Left colon (tissue), 2 donors: Measurements from ENCODE around the gene SMARCC1. TPM values are rescaled to one million over a fixed set of nuclear protein-coding genes. Genes with fewer than 3 reads are reported as not detected.
A peak's percentile ranks its signal among the peaks of the same experiment; 100 is the strongest.

Experiments used
- ATAC-seq: fragments of 200-7000 bp; cut with Tn5 transposase; one replicate; pipeline ENCODE4 v1.9.1; 2020; ENCODE audit warnings: mild to moderate bottlenecking, moderate library complexity
- DNase-seq, 2 donors: peaks; one replicate each; pipeline ENCODE4 v3.0.0-alpha.2; 2020
- intact Hi-C, 2 donors: fragments of 100-400 bp; cut with DNase I in 1 of 2; cut with micrococcal nuclease in 1 of 2; formaldehyde crosslinking; loops; one replicate each; pipeline versions ENCODE4 v1.11.2 to v1.14.0; 2022; cut with DNase I, micrococcal nuclease
- total RNA-seq, 2 donors: library from RNA; stranded (reverse); fragmentation: NEBNext Ultra II Directional; extraction: Animal tissue kit (Norgen Biotek cat#: 25700); gene quantifications; one replicate each; pipeline ENCODE4 v1.2.1, GENCODE V29; 2021
- donor health status: DM: no; HTN: no; CAD: no.
- donor health status: DM: yes; HTN: yes; CAD: no.

SMARCC1 gene
- total RNA-seq, 2 donors from 2014 or later, result 55.6 to 66.4 TPM

DNA sequence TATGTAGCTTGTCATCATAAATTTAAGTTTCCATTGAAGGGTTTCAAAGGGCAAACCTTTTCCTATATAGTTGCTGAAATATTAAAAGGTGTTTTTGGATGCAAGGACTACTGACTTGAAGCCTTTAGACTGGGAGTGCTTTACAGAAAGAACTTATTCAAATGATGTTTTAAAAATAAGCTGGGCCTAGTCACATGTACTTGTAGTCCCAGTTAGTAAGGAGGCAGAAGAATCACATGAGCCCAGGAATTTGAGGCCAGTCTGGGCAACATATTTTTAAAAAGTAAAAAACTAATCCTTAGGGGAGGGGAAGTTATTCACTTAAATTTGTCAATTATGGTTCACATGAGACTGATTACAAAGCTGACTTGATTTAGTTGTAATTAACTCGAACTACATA lies 65.0 kb downstream of the SMARCC1 start:
- intact Hi-C loops, result no loop called here
- DNase-seq (no peak), ATAC-seq (no peak)

DNA sequence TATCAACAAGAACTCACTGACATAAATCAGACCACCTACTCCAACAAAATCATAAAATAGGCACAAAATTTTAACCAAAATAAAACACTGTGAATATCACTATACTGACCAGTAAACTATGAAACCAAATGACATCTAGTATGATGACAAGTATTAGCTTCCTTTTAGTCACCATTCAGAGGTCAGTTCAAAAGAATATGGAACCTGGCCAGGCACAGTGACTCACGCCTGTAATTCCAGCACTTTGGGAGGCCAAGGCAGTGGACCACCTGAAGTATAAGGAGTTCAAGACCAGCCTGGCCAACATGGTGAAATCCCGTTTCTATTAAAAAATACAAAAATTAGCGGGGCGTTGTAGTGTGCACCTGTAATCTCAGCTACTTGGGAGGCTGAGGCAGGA lies 65.8 kb downstream of the SMARCC1 start:
- DNase-seq (no peak), ATAC-seq (no peak)
- intact Hi-C loops, result no loop called here

- intact Hi-C loops, result no loop called here
Measured at GRCh38 chr3:47714606-47715005, 67.1 kb downstream of the SMARCC1 start.

GRCh38 chr3:47713655-47714054 lies 68.0 kb downstream of the SMARCC1 start:
- ATAC-seq, result no peak
- intact Hi-C loops, result no loop called here
- DNase-seq, result no peak

More at GRCh38 chr3:47714606-47715005, 67.1 kb downstream of the SMARCC1 start:
- ATAC-seq (no peak), DNase-seq (no peak)

- intact Hi-C loops, result no loop called here
- no peak for DNase-seq
- ATAC-seq, result no peak
Measured at GRCh38 chr3:47712398-47712797, 69.3 kb downstream of the SMARCC1 start.

GRCh38 chr3:47711596-47711995 lies 70.1 kb downstream of the SMARCC1 start:
- intact Hi-C loops, result no loop called here
- DNase-seq, result no peak
- peak; percentile 32 for ATAC-seq

- intact Hi-C loops, result no loop called here
- ATAC-seq, result no peak
Measured at GRCh38 chr3:47705391-47705790, 76.3 kb downstream of the SMARCC1 start.

GRCh38 chr3:47704237-47704612 lies 77.5 kb downstream of the SMARCC1 start:
- peak; percentile 6 for ATAC-seq
- DNase-seq, result no peak
- intact Hi-C loops, result no loop called here

More at GRCh38 chr3:47705391-47705790, 76.3 kb downstream of the SMARCC1 start:
- DNase-seq, result no peak

DNA sequence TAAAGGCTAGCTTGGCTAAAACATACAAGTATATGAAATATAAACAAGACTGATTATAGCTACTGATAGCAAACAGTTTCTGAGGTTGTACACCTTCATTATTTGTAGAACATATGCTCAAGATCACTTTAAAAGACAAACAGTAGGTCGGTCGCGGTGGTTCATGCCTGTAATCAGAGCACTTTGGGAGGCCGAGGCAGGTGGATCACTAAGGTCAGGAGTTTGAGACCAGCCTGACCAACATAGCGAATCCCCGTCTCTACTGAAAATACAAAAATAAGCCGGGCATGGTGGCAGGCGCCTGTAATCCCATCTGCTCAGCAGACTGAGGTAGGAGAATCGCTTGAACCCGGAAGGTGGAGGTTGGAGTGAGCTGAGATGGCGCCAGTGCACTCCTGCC lies 80.3 kb downstream of the SMARCC1 start:
- DNase-seq (no peak), ATAC-seq (no peak)
- intact Hi-C loops, result no loop called here

DNA sequence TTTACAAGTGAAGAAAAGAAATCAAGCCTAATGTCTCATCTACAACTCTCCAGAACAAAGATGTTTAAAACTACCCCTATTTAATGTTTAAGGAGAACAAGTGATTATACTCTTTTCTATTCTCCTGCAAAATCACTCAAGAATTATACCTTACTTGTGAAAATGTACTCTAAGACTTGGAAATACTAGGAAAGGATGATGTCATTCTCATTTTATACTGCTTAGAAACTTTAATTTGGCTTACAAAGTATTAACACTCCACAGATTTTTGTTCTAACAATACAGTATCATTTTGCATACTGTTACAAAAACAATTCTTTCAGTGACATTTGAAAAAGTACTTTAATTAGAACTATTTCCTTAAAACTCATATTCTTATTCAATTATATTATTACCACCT lies 89.5 kb downstream of the SMARCC1 start:
- intact Hi-C loops, result no loop called here
- DNase-seq (no peak), ATAC-seq (no peak)

- ATAC-seq, result peak; percentile 63
- no peak for DNase-seq
- intact Hi-C loops, result no loop called here
Measured at GRCh38 chr3:47688488-47688887, 93.2 kb downstream of the SMARCC1 start.

- intact Hi-C loops, result no loop called here
- ATAC-seq (no peak), DNase-seq (no peak)
Measured at GRCh38 chr3:47685037-47685436, 96.7 kb downstream of the SMARCC1 start.

- intact Hi-C loops, result no loop called here
- DNase-seq, result no peak
- ATAC-seq, result no peak
Measured at GRCh38 chr3:47681016-47681415, 100.7 kb downstream of the SMARCC1 start.

DNA sequence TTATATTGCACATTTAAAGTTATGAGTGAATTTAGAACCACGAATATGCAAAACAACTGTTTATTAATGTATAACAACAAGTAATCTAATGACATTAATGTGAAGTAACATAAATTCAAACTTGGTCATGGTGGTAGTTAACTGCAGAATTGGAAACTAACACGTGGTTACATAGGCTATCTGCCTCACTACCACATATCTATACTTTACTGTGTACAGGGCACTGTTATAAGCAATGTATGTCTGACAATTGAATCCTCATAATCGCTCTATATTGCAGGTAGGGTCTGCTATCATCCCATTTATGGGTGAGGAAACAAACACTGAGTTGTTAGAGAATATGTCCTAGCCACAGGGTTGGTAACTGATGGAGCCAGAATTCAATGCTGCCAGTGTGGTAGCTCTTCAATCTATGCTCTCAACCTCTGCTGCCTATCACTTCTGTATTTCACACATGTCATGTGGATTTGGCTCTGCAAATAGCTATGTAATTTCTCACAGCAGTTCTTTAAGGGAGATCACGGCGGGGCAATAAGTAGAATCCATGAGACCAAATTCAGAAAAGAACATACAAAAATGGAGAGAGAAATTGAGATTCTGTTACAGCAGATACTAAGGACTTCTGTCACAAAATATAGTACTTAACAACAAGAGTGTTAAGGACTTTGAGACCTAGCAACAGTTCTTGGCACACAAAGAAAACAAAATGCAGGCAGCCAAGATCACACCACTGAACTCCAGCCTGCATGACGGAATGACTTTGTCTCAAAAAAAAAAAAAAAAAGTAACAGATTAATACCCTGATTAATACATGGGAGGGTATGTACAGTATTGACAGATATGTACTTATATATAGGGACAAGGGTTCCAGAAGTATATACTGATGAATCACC lies 103.0 kb downstream of the SMARCC1 start:
- DNase-seq (no peak), ATAC-seq (no peak)
- intact Hi-C loops, result no loop called here

- ATAC-seq, result no peak
- DNase-seq, result no peak
- intact Hi-C loops, result no loop called here
Measured at GRCh38 chr3:47669026-47669749, 112.5 kb downstream of the SMARCC1 start.

GRCh38 chr3:47666118-47666517 lies 115.6 kb downstream of the SMARCC1 start:
- intact Hi-C loops, result no loop called here
- ATAC-seq (peak; percentile 66), DNase-seq (no peak)

GRCh38 chr3:47664519-47664918 lies 117.2 kb downstream of the SMARCC1 start:
- intact Hi-C loops, result no loop called here
- DNase-seq (no peak), ATAC-seq (peak; percentile 30)

- intact Hi-C loops, result no loop called here
- ATAC-seq (no peak), DNase-seq (no peak)
Measured at GRCh38 chr3:47663630-47664240, 118.0 kb downstream of the SMARCC1 start.

- intact Hi-C loops, result no loop called here
- no peak for ATAC-seq
- DNase-seq, result no peak
Measured at GRCh38 chr3:47661121-47661752, 120.5 kb downstream of the SMARCC1 start.
